ENCODE data around the gene EFNB1. TPM values are rescaled to one million over a fixed set of nuclear protein-coding genes. Genes with fewer than 3 reads are reported as not detected.

The EFNB1 gene
- total and polyA plus RNA-seq, 10 of the 15 experiments (the other 5 are each of a cell fraction or from before 2014, with no cell fraction given) = 0.02 to 1.0 (median 0.81) TPM; not detected in 1

DNA sequence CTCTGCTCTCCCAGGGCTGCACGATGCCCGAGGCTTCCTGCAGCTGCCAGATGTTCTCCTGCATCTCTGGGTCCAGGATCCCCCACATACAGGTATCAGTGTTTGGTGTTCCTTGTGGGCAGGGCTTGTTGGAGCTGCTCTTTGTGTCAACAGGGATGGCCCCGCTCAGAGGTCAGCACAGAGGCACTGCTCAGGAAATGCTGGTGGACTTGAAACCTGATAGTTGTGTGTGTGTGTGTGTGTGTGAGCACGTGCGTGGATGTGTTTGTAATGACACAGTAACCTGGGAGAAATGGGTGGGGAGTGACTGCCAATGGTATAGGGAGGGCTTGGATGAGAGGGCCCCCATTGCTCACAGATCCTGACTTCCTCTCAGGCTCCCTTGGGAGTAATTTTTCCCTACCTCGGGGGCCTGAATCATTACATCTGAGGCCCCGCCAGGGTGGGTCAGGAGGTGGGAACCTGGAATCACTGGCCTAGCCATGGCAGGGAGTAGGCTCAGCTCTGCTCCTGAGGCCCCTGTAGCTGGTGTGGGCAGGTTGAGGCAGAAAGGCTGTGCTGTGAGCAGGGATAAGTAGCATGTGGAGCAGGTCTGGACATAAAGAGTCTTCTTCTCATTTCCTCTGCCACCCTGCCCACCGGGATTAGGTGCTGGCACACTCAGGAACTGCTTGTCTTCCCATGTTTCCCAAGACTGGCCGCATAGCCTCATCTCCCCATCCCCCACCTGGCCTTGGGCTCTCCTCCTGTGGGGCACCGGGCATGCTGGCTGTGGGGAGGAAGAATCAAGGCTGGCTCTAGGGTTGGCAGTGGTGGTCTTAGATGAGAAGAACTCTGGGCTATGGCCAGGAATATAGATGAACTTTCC, 2.5 kb upstream of the EFNB1 start:
- in situ Hi-C loops (cut with MboI) = loop anchor here (5.0 to 10.0 kb wide), 3 partner anchors 391 to 558 kb away; no protein-coding TSS in a partner anchor
- TF ChIP-seq CHD4 (IDR thresholded peaks at IDR 0.05) (no peak), BACH1 (IDR thresholded peaks at IDR 0.05; ENCODE audit: borderline replicate concordance) (no peak), WRNIP1 (IDR thresholded peaks at IDR 0.05; ENCODE audit: borderline replicate concordance, low read depth, low read length) (no peak), SMAD5 (IDR thresholded peaks at IDR 0.05; ENCODE audit: low read depth) (no peak), ZZZ3 (IDR thresholded peaks at IDR 0.05; ENCODE audit: control insufficient read depth, insufficient read length, low read depth) (no peak)
- Histone ChIP-seq H3K4me2 (ENCODE audit: control insufficient read depth, insufficient read depth) (no peak overlapping the region), H2AFZ (ENCODE audit: control insufficient read depth, low read depth, low read length) (no peak overlapping the region), H3K4me1 (ENCODE audit: control insufficient read depth, insufficient read depth, low read length) (no peaks in the 10 kb centered on the region), H3K4me3 (no peak overlapping the region), H3K27ac (ENCODE audit: control insufficient read depth, insufficient read depth) (no peak overlapping the region), H3K79me2 (ENCODE audit: control insufficient read depth, insufficient read depth, low read length) (no peaks in the 10 kb centered on the region), H3K27me3 (replicated peaks in 1 of 2; ENCODE audit: control insufficient read depth in 2 of 2, insufficient read depth in 2 of 2, low read length in 1 of 2) (no peaks in the 10 kb centered on the region; a peak in 2 of 4 replicates), H4K20me1 (ENCODE audit: control insufficient read depth, insufficient read depth) (no peaks in the 10 kb centered on the region; the same call in 1 of the 2 replicates), H3K36me3 (ENCODE audit: control insufficient read depth in 2 of 2, insufficient read depth in 2 of 2, low read length in 1 of 2) (no peaks in the 10 kb centered on the region), H3K9me3 (replicated peaks; ENCODE audit: control insufficient read depth, insufficient read depth, low read length) (no peaks in the 10 kb centered on the region; the same call in 2 of the 3 replicates), H3K9ac (ENCODE audit: control insufficient read depth, insufficient read depth, low read length) (no peak overlapping the region)
- RAD21 ChIA-PET (ENCODE audit: unreplicated experiment) = interaction anchor here (2.5 kb wide), 1 partner anchor 457 kb away, joined by 10 read pairs; no protein-coding TSS in a partner anchor
- FAIRE-seq = no peak
- intact Hi-C loops (cut with micrococcal nuclease; ENCODE audit: unreplicated experiment) = loop anchor here (5.0 to 10.0 kb wide), 3 partner anchors 298 to 561 kb away; no protein-coding TSS in a partner anchor
- DNase-seq (ENCODE audit: low read depth, low spot score) = no peak
- no peak for ATAC-seq
- POLR2A ChIA-PET = no interaction called here
- WGBS (ENCODE audit: insufficient coverage, insufficient replicate concordance, low lambda C conversion rate, missing lambda C conversion rate) = 7% methylated on average over 10 of the region's 10 CpGs
- CTCF ChIA-PET = interaction anchor here (1.4 to 3.3 kb wide), 5 partner anchors 19 to 395 kb away, joined by 4 to 34 read pairs (median 6); no protein-coding TSS in a partner anchor
- no TSS peak for BruUV-seq (replicated peaks)
- SMC1A ChIA-PET (ENCODE audit: uncharacterized antibody, unreplicated experiment) = interaction anchor here (1.1 to 1.7 kb wide), 2 partner anchors 379 to 396 kb away, joined by 3 to 6 read pairs; no protein-coding TSS in a partner anchor

GRCh38 chrX:68827256-68827655, 1.6 kb upstream of the EFNB1 start:
- ATAC-seq = no peak
- FAIRE-seq = no peak
- H3K9ac ChIP-seq (ENCODE audit: control insufficient read depth, insufficient read depth, low read length) = no peak overlapping the region
- ChIA-PET RAD21 (ENCODE audit: unreplicated experiment) (interaction anchor here (1.0 to 2.5 kb wide), 11 partner anchors 90 to 563 kb away, joined by 3 to 21 read pairs (median 7); no protein-coding TSS in a partner anchor), SMC1A (ENCODE audit: uncharacterized antibody, unreplicated experiment) (interaction anchor here (0.6 to 1.7 kb wide), 7 partner anchors 332 to 560 kb away, joined by 3 to 6 read pairs (median 3); no protein-coding TSS in a partner anchor), POLR2A (no interaction called here), CTCF (interaction anchor here (0.6 to 3.3 kb wide), 28 partner anchors 8 to 1305 kb away, joined by 3 to 34 read pairs (median 4); no protein-coding TSS in a partner anchor)
- peaks cover 0 to 1% of the 10 kb centered on the region in 2 experiments; a peak in 2 of 4 replicates for H3K27me3 ChIP-seq (replicated peaks in 1 of 2; ENCODE audit: control insufficient read depth in 2 of 2, insufficient read depth in 2 of 2, low read length in 1 of 2)
- no TSS peak for BruUV-seq (replicated peaks)
- H4K20me1 ChIP-seq (ENCODE audit: control insufficient read depth, insufficient read depth) = no peaks in the 10 kb centered on the region; the same call in 1 of the 2 replicates
- H2AFZ ChIP-seq (ENCODE audit: control insufficient read depth, low read depth, low read length) = no peak overlapping the region
- in situ Hi-C loops (cut with MboI) (loop anchor here (5.0 to 10.0 kb wide), 3 partner anchors 390 to 558 kb away; no protein-coding TSS in a partner anchor), intact Hi-C loops (cut with micrococcal nuclease; ENCODE audit: unreplicated experiment) (loop anchor here (1.0 to 10.0 kb wide), 4 partner anchors 298 to 560 kb away; no protein-coding TSS in a partner anchor)
- H3K9me3 ChIP-seq (replicated peaks; ENCODE audit: control insufficient read depth, insufficient read depth, low read length) = no peaks in the 10 kb centered on the region; the same call in 2 of the 3 replicates
- TF ChIP-seq BCL3 (IDR thresholded peaks at IDR 0.05; ENCODE audit: borderline replicate concordance, insufficient read depth, low read depth, low read length, poor library complexity, severe bottlenecking) (no peak), NFXL1 (IDR thresholded peaks at IDR 0.05; ENCODE audit: borderline replicate concordance) (no peak), IKZF1 (conservative IDR thresholded peaks at IDR 0.05) (no peak), YBX1 (IDR thresholded peaks at IDR 0.05) (no peak), HDAC6 (IDR thresholded peaks at IDR 0.05; ENCODE audit: unreplicated experiment) (no peak), CTCF (IDR thresholded peaks at IDR 0.05 in 2 of 3, conservative IDR thresholded peaks at IDR 0.05 in 1 of 3; ENCODE audit: control insufficient read depth in 2 of 3, extremely low read depth in 1 of 3, insufficient read depth in 1 of 3, low read depth in 3 of 3, low read length in 3 of 3) (no peak)
- DNase-seq (ENCODE audit: low read depth, low spot score) = no peak
- no peaks in the 10 kb centered on the region for H3K4me1 ChIP-seq (ENCODE audit: control insufficient read depth, insufficient read depth, low read length)
- H3K4me2 ChIP-seq (ENCODE audit: control insufficient read depth, insufficient read depth) = no peak overlapping the region
- H3K36me3 ChIP-seq (ENCODE audit: control insufficient read depth in 2 of 2, insufficient read depth in 2 of 2, low read length in 1 of 2) = no peaks in the 10 kb centered on the region
- no peak overlapping the region for H3K4me3 ChIP-seq
- H3K27ac ChIP-seq (ENCODE audit: control insufficient read depth, insufficient read depth) = no peak overlapping the region
- no peaks in the 10 kb centered on the region for H3K79me2 ChIP-seq (ENCODE audit: control insufficient read depth, insufficient read depth, low read length)
